GM18861 (cell line): ENCODE results near the gene KLHL13.
"Not testable (repeated sequence)": the region's sequence is repeated elsewhere in the genome, so short reads cannot be mapped to it uniquely, and the experiment has no call there.

Experiments used
- ATAC-seq: cut with Tn5 transposase; IDR thresholded peaks from one replicate; pipeline ENCODE4 v1.9.1; 2021; ENCODE audit not compliant: unreplicated experiment

KLHL13 gene

GRCh38 chrX:117996408-117996807, 120.2 kb downstream of the KLHL13 start:
- no peak for ATAC-seq

- ATAC-seq, result no peak
These were observed 121.2 kb downstream of the KLHL13 start for GRCh38 chrX:117995378-117995777.

- no peak for ATAC-seq
These were observed 124.4 kb downstream of the KLHL13 start for GRCh38 chrX:117992192-117992723.

- ATAC-seq, result no peak
These were observed 126.2 kb downstream of the KLHL13 start for GRCh38 chrX:117990438-117990837.

GRCh38 chrX:117989512-117989911, 127.1 kb downstream of the KLHL13 start:
- no peak for ATAC-seq

- no peak for ATAC-seq
These were observed 129.2 kb downstream of the KLHL13 start for GRCh38 chrX:117987373-117987772.

- ATAC-seq, result no peak
These were observed 131.4 kb downstream of the KLHL13 start for GRCh38 chrX:117985241-117985640.

GRCh38 chrX:117982694-117983392, 133.8 kb downstream of the KLHL13 start:
- no peak for ATAC-seq

GRCh38 chrX:117978402-117978801, 138.2 kb downstream of the KLHL13 start:
- ATAC-seq, result no peak

- no peak for ATAC-seq
These were observed 139.1 kb downstream of the KLHL13 start for GRCh38 chrX:117977526-117977925.

GRCh38 chrX:117973110-117973807, 143.4 kb downstream of the KLHL13 start:
- no peak for ATAC-seq

- no peak for ATAC-seq
These were observed 143.9 kb downstream of the KLHL13 start for GRCh38 chrX:117972711-117973109.

GRCh38 chrX:117969782-117970181, 146.8 kb downstream of the KLHL13 start:
- ATAC-seq, result no peak

GRCh38 chrX:117969328-117969727, 147.3 kb downstream of the KLHL13 start:
- no peak for ATAC-seq

- ATAC-seq, result no peak
These were observed 157.6 kb downstream of the KLHL13 start for GRCh38 chrX:117959045-117959444.

- no peak for ATAC-seq
These were observed 159.5 kb downstream of the KLHL13 start for GRCh38 chrX:117957128-117957527.

GRCh38 chrX:117939296-117939695, 177.3 kb downstream of the KLHL13 start:
- ATAC-seq, result not testable (repeated sequence)

- no peak for ATAC-seq
These were observed 180.5 kb downstream of the KLHL13 start for GRCh38 chrX:117936118-117936517.

GRCh38 chrX:117930116-117930515, 186.5 kb downstream of the KLHL13 start:
- not testable (repeated sequence) for ATAC-seq

- no peak for ATAC-seq
These were observed 196.9 kb downstream of the KLHL13 start for GRCh38 chrX:117919755-117920154.

- ATAC-seq, result no peak
These were observed 206.4 kb downstream of the KLHL13 start for GRCh38 chrX:117910216-117910615.

GRCh38 chrX:117898226-117898625, 218.4 kb downstream of the KLHL13 start:
- ATAC-seq, result no peak
